HG02759 (cell line): Measurements from ENCODE around the gene IVD.

Experiments used
- ATAC-seq: cut with Tn5 transposase; IDR thresholded peaks from one replicate; pipeline ENCODE4 v1.9.1; 2021; ENCODE audit warnings: mild to moderate bottlenecking, moderate library complexity; ENCODE audit not compliant: unreplicated experiment

Gene IVD

DNA sequence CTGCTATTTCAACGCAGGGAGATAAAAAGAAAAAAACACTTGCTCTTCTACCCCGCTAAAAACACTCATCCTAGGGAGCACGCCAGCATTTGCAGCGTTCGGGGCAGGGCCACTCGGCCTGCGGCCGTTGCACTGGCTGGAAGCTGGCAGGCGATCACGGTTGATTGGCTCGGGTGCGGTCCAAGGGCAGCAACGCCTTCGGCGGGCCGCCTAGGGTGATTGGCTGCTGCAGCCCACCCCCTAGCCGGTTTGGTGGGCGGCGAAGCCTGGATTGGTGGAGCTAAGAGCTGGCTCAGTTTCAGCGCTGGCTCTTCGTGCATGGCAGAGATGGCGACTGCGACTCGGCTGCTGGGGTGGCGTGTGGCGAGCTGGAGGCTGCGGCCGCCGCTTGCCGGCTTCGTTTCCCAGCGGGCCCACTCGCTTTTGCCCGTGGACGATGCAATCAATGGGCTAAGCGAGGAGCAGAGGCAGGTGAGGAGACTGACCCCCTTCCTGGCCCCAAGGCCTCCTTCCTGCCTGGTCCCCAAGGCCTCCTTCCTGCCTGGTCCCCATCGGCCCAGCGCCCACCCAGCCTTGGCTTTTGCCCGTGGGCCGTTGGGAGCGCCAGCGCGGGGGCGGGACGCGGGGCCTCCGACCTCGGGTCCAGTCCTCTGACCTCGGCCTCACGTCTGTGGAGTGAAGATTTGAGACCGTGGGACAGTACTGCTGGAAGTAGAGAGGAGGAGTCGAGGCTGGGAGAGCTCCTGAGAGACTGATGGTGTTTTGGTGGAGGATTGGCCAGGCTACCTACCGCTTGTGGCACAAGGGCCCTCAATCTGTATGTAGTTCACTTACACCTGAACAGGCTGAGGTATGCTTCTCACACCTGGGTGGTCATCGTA, at the start of gene IVD:
Gene IVD (plus strand): TSS at position 295 of the 881 bp plus-strand sequence. CDS start 33 bp downstream, at position 328.
- ATAC-seq: peak; percentile 90

DNA sequence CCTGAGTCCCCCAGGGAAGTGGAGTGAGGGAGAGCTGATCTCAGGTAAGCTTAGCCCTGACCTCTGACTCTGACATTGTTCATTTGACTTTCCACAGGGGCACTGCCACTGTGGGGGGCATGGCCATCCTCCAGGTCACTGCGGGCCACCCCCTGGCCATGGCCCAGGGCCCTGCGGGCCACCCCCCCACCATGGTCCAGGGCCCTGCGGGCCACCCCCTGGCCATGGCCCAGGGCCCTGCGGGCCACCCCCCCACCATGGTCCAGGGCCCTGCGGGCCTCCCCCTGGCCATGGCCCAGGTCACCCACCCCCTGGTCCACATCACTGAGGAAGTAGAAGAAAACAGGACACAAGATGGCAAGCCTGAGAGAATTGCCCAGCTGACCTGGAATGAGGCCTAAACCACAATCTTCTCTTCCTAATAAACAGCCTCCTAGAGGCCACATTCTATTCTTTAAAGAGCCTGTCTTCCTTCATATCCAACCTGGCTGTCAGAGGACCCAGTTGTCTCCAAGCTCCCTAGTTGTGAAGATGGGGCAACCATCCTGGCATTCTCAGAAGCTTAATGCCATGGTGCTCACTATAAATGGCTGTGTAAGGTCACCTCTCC, 49.5 kb upstream of the IVD start:
- ATAC-seq: no peak

- no peak for ATAC-seq
Measured at GRCh38 chr15:40357246-40357645, 48.3 kb upstream of the IVD start.

GRCh38 chr15:40357723-40358470, 47.7 kb upstream of the IVD start, which contains the start of gene DISP2:
Gene DISP2 (plus strand): TSS chr15:40358219. CDS start chr15:40358322, 103 bp downstream.
- ATAC-seq: peak; percentile 91

- ATAC-seq: peak; percentile 16
Measured at GRCh38 chr15:40358471-40359353, 46.9 kb upstream of the IVD start.

DNA sequence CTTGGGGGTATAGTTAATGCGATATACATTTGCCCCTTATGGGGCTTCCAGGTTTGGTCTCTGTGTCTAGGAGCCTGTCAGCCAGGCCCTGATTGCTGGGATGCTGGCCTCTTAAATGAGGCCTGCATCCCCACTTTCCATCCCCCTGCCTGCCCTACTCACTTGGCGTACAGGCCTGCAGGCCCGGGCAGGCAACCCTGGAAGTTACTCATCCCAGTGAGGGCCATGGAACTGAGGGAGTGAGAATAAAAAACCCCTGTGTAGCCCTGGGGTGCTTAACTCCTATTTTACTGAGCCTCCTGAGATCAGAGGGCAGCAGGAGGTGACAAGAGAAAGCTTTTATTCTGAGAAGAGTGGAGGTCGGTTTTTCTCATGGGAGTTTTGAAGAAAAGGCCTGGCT, 45.6 kb upstream of the IVD start:
- no peak for ATAC-seq

DNA sequence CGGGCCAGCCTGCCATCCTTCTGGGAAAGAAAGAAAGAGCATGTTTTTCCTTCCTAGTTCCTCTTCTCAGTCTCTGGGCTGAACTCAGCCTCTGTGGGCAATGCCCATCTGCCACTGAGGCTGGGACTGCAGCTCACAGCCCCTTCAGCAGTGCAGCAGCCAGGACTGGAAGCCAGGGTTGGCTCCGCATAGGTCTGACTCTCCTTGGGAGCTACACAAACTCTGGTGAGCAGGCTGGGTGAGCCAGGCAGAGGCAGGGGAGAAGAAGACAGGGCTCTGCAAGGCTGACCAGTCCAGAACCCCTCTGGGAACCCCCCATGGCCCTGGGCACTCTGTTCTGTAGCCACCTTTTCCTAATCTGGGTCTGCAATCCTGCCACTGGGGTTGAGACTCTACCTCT, 44.0 kb upstream of the IVD start:
- ATAC-seq: no peak

DNA sequence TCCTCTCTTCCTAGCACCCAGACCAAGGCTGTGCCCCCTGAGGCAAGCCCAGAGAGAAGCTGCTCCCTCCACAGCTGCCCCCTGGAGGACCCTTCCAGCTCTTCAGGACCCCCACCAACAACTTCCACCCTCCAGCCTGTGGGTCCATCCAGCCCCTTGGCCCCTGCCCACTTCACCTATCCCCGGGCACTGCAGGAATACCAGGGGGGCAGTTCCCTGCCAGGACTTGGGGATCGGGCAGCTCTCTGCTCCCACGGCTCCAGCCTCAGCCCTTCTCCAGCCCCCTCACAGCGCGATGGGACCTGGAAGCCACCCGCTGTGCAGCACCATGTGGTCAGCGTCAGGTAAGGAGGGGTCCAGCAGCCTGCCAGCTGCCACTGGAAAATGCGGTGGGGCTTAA, 42.0 kb upstream of the IVD start:
- ATAC-seq: no peak

- no peak for ATAC-seq
Measured at GRCh38 chr15:40364251-40364650, 41.3 kb upstream of the IVD start.

- no peak for ATAC-seq
Measured at GRCh38 chr15:40365016-40365415, 40.6 kb upstream of the IVD start.

- ATAC-seq: no peak
Measured at GRCh38 chr15:40365624-40366456, 39.8 kb upstream of the IVD start.

GRCh38 chr15:40366457-40367370, 38.9 kb upstream of the IVD start:
- ATAC-seq: no peak

- ATAC-seq: peak; percentile 1
Measured at GRCh38 chr15:40367371-40367685, 38.3 kb upstream of the IVD start.

DNA sequence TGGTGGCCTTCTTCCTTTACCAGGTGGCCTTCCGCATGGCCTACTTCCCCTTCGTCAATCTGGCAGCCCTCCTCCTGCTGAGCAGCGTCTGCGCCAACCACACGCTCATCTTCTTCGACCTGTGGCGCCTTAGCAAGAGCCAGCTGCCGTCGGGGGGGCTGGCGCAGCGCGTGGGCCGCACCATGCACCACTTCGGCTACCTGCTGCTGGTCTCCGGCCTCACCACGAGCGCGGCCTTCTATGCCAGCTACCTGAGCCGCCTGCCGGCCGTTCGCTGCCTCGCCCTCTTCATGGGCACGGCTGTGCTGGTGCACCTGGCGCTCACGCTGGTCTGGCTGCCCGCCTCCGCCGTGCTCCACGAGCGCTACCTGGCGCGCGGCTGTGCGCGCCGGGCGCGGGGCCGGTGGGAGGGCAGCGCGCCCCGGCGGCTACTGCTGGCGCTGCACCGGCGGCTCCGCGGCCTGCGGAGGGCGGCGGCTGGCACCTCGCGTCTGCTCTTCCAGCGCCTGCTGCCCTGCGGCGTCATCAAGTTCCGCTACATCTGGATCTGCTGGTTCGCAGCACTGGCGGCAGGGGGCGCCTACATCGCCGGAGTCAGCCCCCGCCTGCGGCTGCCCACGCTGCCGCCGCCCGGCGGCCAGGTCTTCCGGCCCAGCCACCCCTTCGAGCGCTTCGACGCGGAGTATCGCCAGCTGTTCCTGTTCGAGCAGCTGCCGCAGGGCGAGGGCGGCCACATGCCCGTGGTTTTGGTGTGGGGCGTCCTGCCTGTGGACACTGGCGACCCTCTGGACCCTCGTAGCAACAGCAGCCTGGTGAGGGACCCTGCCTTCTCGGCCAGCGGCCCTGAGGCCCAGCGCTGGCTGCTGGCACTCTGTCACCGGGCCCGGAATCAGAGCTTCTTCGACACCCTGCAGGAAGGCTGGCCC, 37.6 kb upstream of the IVD start:
- ATAC-seq: peak; percentile 90

DNA sequence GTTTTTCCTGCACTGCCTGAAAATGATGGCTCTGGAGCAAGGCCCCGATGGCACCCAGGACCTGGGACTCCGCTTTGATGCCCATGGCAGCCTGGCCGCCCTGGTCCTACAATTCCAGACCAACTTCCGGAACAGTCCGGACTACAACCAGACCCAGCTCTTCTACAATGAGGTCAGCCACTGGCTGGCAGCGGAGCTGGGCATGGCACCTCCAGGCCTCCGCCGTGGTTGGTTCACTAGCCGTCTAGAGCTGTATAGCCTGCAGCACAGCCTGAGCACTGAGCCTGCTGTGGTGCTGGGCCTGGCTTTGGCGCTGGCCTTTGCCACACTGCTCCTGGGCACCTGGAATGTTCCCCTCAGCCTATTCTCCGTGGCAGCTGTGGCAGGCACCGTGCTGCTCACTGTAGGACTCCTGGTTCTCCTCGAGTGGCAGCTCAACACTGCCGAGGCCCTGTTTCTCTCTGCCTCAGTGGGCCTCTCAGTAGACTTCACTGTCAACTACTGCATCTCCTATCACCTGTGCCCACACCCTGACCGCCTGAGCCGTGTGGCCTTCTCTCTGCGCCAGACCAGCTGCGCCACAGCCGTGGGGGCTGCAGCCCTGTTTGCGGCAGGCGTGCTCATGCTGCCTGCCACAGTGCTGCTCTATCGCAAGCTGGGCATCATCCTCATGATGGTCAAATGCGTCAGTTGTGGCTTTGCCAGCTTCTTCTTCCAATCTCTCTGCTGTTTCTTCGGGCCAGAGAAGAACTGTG, 36.7 kb upstream of the IVD start:
- no peak for ATAC-seq

- ATAC-seq: no peak
Measured at GRCh38 chr15:40369474-40369869, 36.1 kb upstream of the IVD start.

DNA sequence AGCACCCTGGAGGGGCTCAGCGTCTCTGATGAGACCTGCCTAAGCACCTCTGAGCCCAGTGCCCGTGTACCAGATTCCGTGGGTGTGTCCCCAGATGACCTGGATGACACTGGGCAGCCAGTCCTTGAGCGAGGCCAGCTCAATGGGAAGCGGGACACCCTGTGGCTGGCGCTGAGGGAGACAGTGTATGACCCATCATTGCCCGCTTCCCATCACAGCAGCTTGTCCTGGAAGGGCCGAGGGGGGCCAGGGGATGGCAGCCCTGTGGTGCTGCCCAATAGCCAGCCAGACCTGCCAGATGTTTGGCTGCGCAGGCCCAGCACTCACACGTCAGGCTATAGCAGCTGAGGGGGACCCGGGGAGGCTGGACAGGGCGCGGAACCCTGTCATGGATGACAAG, 35.6 kb upstream of the IVD start:
- no peak for ATAC-seq
